ENCODE measurements around the gene RUNDC3A. TPM values are rescaled to one million over a fixed set of nuclear protein-coding genes. Genes with fewer than 3 reads are reported as not detected.

RUNDC3A gene
- total and polyA plus RNA-seq, 4 donors = 0.61 to 4.9 (median 0.80) TPM

DNA sequence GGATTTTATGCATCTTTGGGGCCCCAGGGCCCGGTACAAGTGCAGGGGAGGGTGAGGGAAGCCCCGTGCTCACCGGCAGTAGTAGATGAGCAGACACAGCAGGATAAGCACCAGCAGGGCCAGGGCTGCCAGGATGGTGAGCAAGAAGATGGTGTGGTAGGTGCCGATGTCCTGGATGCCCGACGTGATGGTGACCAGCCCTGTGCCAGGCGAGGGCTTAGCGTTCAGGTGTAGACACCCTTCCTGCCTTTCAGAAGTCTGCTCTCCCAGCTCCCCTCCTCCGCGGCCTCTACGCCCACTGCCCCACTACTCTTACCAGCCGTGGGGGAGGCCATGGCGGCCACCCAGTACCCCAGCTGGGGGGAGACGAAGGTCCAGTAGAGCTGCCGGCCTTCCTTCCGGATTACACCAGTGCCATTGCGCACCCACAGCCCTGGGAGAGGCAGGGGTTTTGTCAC is 47.3 kb downstream of the RUNDC3A start:
- H3K9ac ChIP-seq (ENCODE audit: insufficient read depth in 1 of 2, low read length in 2 of 2) = no peak overlapping the region
- DNase-seq (no peak), ATAC-seq (ENCODE audit: insufficient read depth, low FRiP score) (no peak)
- no peak overlapping the region for H3K27ac ChIP-seq (ENCODE audit: low read depth in 1 of 2, low read length in 1 of 2)
- H3K36me3 ChIP-seq (ENCODE audit: control insufficient read depth in 4 of 4, insufficient read depth in 4 of 4, low read length in 4 of 4) = peaks cover 0 to 26% (median 3%) of the 10 kb centered on the region in 4 donors
- H3K27me3 ChIP-seq (ENCODE audit: control insufficient read depth in 3 of 3, insufficient read depth in 3 of 3, low read length in 2 of 3) = no peaks in the 10 kb centered on the region
- peaks cover 0 to 9% (median 0%) of the 10 kb centered on the region in 5 donors for H3K4me1 ChIP-seq (ENCODE audit: control insufficient read depth in 5 of 5, insufficient read depth in 5 of 5, low read length in 5 of 5)
- H3K4me3 ChIP-seq = no peak overlapping the region
- 81 to 82% methylated on average over 15 to 17 of the region's 17 CpGs for WGBS, 2 donors
- H3K9me3 ChIP-seq (ENCODE audit: control insufficient read depth in 4 of 4, insufficient read depth in 3 of 4, low read length in 3 of 4) = no peaks in the 10 kb centered on the region
- TF ChIP-seq CTCF (IDR thresholded peaks at IDR 0.05; ENCODE audit: control extremely low read depth, extremely low read depth) = no peak

DNA sequence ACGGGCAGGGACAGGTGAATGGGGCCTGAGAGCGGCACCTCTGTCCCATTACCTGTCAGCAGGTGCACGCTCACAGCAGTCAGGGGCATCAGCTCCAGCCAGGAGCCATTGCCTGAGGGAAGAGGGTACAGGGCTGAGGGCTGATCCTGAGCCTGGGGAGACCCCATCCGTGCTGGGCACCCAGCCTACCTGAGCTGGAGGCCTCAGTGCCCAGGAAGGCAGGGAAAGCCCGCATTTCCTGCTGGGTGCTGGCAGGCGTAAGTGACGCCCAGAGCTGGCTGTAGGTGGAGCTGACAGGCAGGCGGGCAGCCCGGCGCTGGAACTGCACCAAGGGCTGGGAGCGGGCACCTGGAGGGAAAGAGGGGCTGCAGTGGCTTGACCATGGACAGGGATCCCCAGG is 47.8 kb downstream of the RUNDC3A start:
- Histone ChIP-seq H3K4me1 (ENCODE audit: control insufficient read depth in 5 of 5, insufficient read depth in 5 of 5, low read length in 5 of 5) (peaks cover 0 to 14% (median 4%) of the 10 kb centered on the region in 5 donors), H3K9me3 (ENCODE audit: control insufficient read depth in 4 of 4, insufficient read depth in 3 of 4, low read length in 3 of 4) (no peaks in the 10 kb centered on the region), H3K4me3 (no peak overlapping the region), H3K36me3 (ENCODE audit: control insufficient read depth in 4 of 4, insufficient read depth in 4 of 4, low read length in 4 of 4) (peaks cover 0 to 21% (median 3%) of the 10 kb centered on the region in 4 donors), H3K27ac (ENCODE audit: low read depth in 1 of 2, low read length in 1 of 2) (no peak overlapping the region), H3K9ac (ENCODE audit: insufficient read depth in 1 of 2, low read length in 2 of 2) (no peak overlapping the region), H3K27me3 (ENCODE audit: control insufficient read depth in 3 of 3, insufficient read depth in 3 of 3, low read length in 2 of 3) (no peaks in the 10 kb centered on the region)
- DNase-seq (no peak), ATAC-seq (ENCODE audit: insufficient read depth, low FRiP score) (no peak)
- no peak for TF ChIP-seq CTCF (IDR thresholded peaks at IDR 0.05; ENCODE audit: control extremely low read depth, extremely low read depth)
- WGBS, 2 donors = 89 to 92% methylated on average over 11 of the region's 11 CpGs

DNA sequence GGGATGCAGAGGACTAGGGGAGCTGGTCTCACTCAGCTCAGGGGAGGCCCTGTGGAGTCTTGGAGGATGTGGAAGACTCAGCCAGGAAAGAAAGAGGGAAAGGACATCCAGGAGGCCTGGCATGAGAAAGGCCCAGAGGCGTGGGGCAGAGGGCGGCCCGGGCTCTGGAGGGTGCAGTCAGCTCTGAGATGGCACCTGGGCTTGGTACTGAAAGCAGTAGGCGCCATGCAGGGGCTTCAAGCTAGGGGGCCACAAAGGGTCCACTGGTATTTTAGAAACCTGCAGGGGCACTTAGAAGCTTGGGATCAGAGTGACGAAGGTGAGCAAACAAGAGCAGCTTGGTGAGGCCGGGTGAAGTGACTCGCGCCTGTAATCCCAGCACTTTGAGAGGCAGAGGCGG is 49.7 kb downstream of the RUNDC3A start:
- Histone ChIP-seq H3K9ac (ENCODE audit: insufficient read depth in 1 of 2, low read length in 2 of 2) (no peak overlapping the region), H3K4me1 (ENCODE audit: control insufficient read depth in 5 of 5, insufficient read depth in 5 of 5, low read length in 5 of 5) (peaks cover 0 to 26% (median 9%) of the 10 kb centered on the region in 5 donors), H3K36me3 (ENCODE audit: control insufficient read depth in 4 of 4, insufficient read depth in 4 of 4, low read length in 4 of 4) (peaks cover 0 to 3% (median 1%) of the 10 kb centered on the region in 4 donors), H3K4me3 (no peak overlapping the region), H3K27me3 (ENCODE audit: control insufficient read depth in 3 of 3, insufficient read depth in 3 of 3, low read length in 2 of 3) (no peaks in the 10 kb centered on the region), H3K27ac (ENCODE audit: low read depth in 1 of 2, low read length in 1 of 2) (no peak overlapping the region), H3K9me3 (ENCODE audit: control insufficient read depth in 4 of 4, insufficient read depth in 3 of 4, low read length in 3 of 4) (no peaks in the 10 kb centered on the region)
- DNase-seq (no peak), ATAC-seq (ENCODE audit: insufficient read depth, low FRiP score) (no peak)
- TF ChIP-seq CTCF (IDR thresholded peaks at IDR 0.05; ENCODE audit: control extremely low read depth, extremely low read depth) = no peak
- 87 to 93% methylated on average over 9 of the region's 9 CpGs for WGBS, 2 donors

DNA sequence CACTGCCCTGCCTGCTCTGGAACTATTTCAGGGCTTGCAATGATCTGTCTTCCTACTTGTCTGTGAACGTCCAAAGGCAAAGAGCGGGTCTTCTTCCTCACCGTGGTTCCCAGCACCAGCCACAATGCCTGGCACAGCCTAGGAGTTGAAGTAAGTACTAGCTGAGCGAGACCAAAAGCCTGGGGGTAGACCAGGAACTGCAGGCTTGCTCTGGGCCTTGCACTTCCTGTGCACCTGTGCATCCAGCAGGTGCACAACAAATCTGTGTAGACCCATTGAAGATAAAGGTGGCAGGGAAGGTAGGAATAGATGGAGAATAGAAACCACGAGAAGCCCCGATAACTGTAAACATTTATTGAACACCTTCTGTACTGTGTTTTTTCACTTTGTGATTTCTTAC is 50.6 kb downstream of the RUNDC3A start:
- H3K9ac ChIP-seq (ENCODE audit: insufficient read depth in 1 of 2, low read length in 2 of 2) = no peak overlapping the region
- H3K4me3 ChIP-seq = no peak overlapping the region
- H3K4me1 ChIP-seq (ENCODE audit: control insufficient read depth in 5 of 5, insufficient read depth in 5 of 5, low read length in 5 of 5) = peaks cover 0 to 29% (median 9%) of the 10 kb centered on the region in 5 donors
- ATAC-seq (ENCODE audit: insufficient read depth, low FRiP score) = no peak
- H3K27me3 ChIP-seq (ENCODE audit: control insufficient read depth in 3 of 3, insufficient read depth in 3 of 3, low read length in 2 of 3) = no peaks in the 10 kb centered on the region
- no peak overlapping the region for H3K27ac ChIP-seq (ENCODE audit: low read depth in 1 of 2, low read length in 1 of 2)
- TF ChIP-seq CTCF (IDR thresholded peaks at IDR 0.05; ENCODE audit: control extremely low read depth, extremely low read depth) = no peak
- H3K9me3 ChIP-seq (ENCODE audit: control insufficient read depth in 4 of 4, insufficient read depth in 3 of 4, low read length in 3 of 4) = no peaks in the 10 kb centered on the region
- 69 to 70% methylated on average over 6 of the region's 6 CpGs for WGBS, 2 donors
- no peak for DNase-seq
- H3K36me3 ChIP-seq (ENCODE audit: control insufficient read depth in 4 of 4, insufficient read depth in 4 of 4, low read length in 4 of 4) = peaks cover 0 to 3% (median 0%) of the 10 kb centered on the region in 4 donors

Measured in lung (tissue), 12 donors.